Activated naive CD8-positive, alpha-beta T cell (primary cell): ENCODE results near the gene CEP85L.
A peak's percentile ranks its signal among the peaks of the same experiment; 100 is the strongest.

Experiments used
- H3K27ac Mint-ChIP-seq: one replicate; pipeline ENCODE4 v1.8.0; 2021; ENCODE audit warnings: mixed read lengths
- H3K27me3 Mint-ChIP-seq: one replicate; pipeline ENCODE4 v1.8.0; 2021; ENCODE audit warnings: mixed read lengths
- H3K36me3 Mint-ChIP-seq: one replicate; pipeline ENCODE4 v1.8.0; 2021; ENCODE audit warnings: mixed read lengths
- H3K4me1 Mint-ChIP-seq: one replicate; pipeline ENCODE4 v1.8.0; 2021; ENCODE audit warnings: low read depth, mixed read lengths
- H3K4me3 Mint-ChIP-seq: one replicate; pipeline ENCODE4 v1.8.0; 2021; ENCODE audit warnings: mild to moderate bottlenecking, mixed read lengths
- H3K9me3 Mint-ChIP-seq: one replicate; pipeline ENCODE4 v1.8.0; 2021; ENCODE audit warnings: low read depth, mixed read lengths

CEP85L gene

DNA sequence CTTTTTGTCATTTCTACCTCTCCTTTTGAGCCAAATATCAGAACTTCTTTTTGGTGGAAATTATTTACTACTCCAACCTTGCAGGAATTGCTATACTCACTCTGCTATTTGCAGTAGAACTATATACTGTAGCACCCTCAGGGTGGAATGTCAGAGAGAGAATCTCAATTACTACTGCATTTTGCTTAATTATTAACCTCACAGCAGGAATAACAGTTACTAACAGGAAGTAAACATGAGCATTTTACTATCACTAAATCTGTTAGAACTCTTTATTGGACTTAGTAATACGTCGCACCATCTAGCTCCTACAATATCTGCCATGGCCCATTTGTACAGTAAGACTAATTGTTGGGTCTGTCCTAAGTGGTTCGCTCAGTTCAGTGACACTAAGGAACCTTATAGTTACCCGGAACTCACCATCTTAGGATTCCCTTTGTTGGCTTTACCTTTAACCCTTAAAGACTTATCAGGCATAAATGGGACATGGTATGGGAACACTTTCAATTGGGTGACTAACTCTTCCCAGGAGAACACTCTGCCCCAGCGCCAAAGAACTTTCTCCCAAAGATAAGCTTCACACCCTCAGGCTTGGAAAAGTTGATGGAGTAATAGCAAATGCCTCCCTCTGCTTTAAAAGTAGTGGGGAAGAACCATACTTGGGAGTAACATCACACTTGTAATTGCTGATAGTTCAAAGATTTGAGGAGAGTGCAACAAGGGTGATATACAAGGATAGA lies 64.5 kb downstream of the CEP85L start:
- H3K36me3 Mint-ChIP-seq, result peaks cover 17% of the 10 kb centered on the region
- peak overlapping the region; percentile 55 for H3K27ac Mint-ChIP-seq

DNA sequence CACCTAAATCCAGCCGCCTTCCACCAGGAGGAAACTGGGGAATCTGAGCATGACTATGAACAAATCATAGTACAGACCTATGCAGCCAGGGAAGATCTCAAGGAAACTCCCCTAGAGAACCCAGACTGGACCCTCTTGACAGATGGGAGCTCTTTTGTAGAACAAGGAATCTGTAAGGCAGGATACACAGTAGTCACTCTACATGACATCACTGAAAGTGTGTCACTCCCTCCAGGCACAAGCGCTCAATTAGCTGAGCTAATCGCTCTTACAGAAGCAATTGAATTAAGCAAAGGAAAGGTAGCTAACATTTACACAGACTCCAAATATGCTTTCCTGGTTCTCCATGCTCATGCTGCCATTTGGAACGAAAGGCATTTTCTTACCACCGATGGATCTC lies 66.5 kb downstream of the CEP85L start:
- peak overlapping the region; percentile 76 for H3K27ac Mint-ChIP-seq
- peaks cover 19% of the 10 kb centered on the region for H3K36me3 Mint-ChIP-seq
- H3K4me3 Mint-ChIP-seq, result no peak overlapping the region
- peaks cover 13% of the 10 kb centered on the region for H3K9me3 Mint-ChIP-seq
- no peaks in the 10 kb centered on the region for H3K27me3 Mint-ChIP-seq
- peaks cover 43% of the 10 kb centered on the region for H3K4me1 Mint-ChIP-seq

More for the DNA sequence above, 64.5 kb downstream of the CEP85L start:
- H3K4me3 Mint-ChIP-seq, result no peak overlapping the region
- H3K9me3 Mint-ChIP-seq, result peaks cover 4% of the 10 kb centered on the region
- H3K27me3 Mint-ChIP-seq, result no peaks in the 10 kb centered on the region
- H3K4me1 Mint-ChIP-seq, result peaks cover 54% of the 10 kb centered on the region

GRCh38 chr6:118581489-118581959 lies 69.9 kb downstream of the CEP85L start:
- Mint-ChIP-seq H3K36me3 (peaks cover 42% of the 10 kb centered on the region), H3K27me3 (no peaks in the 10 kb centered on the region), H3K4me1 (peaks cover 16% of the 10 kb centered on the region), H3K9me3 (peaks cover 19% of the 10 kb centered on the region), H3K4me3 (no peak overlapping the region), H3K27ac (peak overlapping the region; percentile 76)

GRCh38 chr6:118580585-118581419 lies 70.6 kb downstream of the CEP85L start:
- Mint-ChIP-seq H3K27me3 (no peaks in the 10 kb centered on the region), H3K36me3 (peaks cover 47% of the 10 kb centered on the region), H3K4me3 (no peak overlapping the region), H3K27ac (peak overlapping the region; percentile 78), H3K9me3 (peaks cover 19% of the 10 kb centered on the region), H3K4me1 (peaks cover 9% of the 10 kb centered on the region)

DNA sequence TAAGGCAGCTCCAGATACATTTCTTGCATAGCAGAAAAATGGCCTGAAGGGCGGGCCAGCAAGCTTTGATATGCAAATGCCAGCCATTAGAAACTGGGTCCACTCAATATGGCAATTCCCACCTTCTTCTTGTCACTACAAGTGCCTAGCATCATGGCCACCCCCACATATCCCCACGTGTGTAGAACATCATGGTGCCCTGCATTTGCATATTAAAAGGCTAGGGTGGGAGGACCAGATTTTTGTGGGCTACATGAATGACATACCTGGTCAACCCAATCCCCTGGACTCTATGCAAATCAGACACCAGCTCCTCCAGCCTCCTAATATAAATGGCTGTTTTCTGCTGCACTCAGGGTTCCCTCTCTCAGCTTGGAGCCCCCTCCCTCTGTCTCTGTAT lies 71.6 kb downstream of the CEP85L start:
- peaks cover 56% of the 10 kb centered on the region for H3K36me3 Mint-ChIP-seq

GRCh38 chr6:118578617-118579016 lies 72.8 kb downstream of the CEP85L start:
- no peaks in the 10 kb centered on the region for H3K27me3 Mint-ChIP-seq
- peaks cover 66% of the 10 kb centered on the region for H3K36me3 Mint-ChIP-seq
- H3K4me3 Mint-ChIP-seq, result no peak overlapping the region
- no peak overlapping the region for H3K27ac Mint-ChIP-seq
- peaks cover 25% of the 10 kb centered on the region for H3K9me3 Mint-ChIP-seq
- H3K4me1 Mint-ChIP-seq, result peaks cover 3% of the 10 kb centered on the region

More for the DNA sequence above, 71.6 kb downstream of the CEP85L start:
- Mint-ChIP-seq H3K27ac (no peak overlapping the region), H3K4me3 (no peak overlapping the region), H3K4me1 (peaks cover 5% of the 10 kb centered on the region), H3K27me3 (no peaks in the 10 kb centered on the region), H3K9me3 (peaks cover 19% of the 10 kb centered on the region)

GRCh38 chr6:118577972-118578371 lies 73.4 kb downstream of the CEP85L start:
- Mint-ChIP-seq H3K36me3 (peaks cover 66% of the 10 kb centered on the region), H3K27ac (no peak overlapping the region)

DNA sequence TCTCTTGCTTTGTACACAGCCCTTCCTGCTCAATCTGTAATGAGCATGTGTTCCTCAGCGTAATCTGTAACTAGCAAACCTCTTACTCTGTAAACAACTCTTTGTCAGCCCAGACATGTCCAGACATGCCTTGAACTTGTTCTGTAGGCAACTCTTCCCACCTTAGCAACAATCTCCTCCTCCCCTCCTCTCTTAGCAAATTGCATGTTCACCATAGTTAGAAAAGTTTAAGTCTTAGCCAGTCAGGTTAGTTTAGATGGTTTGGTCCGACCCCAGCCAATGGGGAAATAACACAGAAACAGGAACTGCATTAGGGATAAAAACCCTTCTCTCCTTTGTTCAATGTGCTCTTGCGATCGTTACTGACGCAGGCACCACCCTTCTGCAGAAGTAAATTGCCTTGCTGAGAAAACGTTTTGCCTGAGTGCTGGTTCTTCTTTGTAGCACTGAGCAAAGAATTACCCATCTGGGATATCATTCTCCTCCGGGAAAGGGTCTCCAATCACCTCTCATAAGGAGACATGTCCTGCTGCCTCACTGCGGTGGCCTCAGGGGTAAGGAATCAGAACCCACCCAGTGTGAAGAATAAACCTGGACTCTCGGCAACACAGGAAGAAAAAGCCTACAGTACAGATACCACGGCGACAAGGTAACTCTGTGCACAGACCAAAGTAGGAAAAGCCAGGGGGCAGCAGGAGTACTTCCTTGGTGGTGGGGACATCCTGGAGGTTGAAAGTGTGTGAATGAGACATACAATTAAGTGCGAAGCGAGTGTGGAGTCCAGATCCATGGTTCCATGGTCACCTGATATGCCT lies 77.1 kb downstream of the CEP85L start:
- H3K36me3 Mint-ChIP-seq, result peaks cover 53% of the 10 kb centered on the region
- peak overlapping the region; percentile 56 for H3K27ac Mint-ChIP-seq
- H3K9me3 Mint-ChIP-seq, result peaks cover 10% of the 10 kb centered on the region
- no peaks in the 10 kb centered on the region for H3K27me3 Mint-ChIP-seq
- H3K4me3 Mint-ChIP-seq, result no peak overlapping the region
- H3K4me1 Mint-ChIP-seq, result peaks cover 19% of the 10 kb centered on the region

More at GRCh38 chr6:118577972-118578371, 73.4 kb downstream of the CEP85L start:
- Mint-ChIP-seq H3K4me1 (peaks cover 3% of the 10 kb centered on the region), H3K27me3 (no peaks in the 10 kb centered on the region), H3K4me3 (peak overlapping the region; percentile 18), H3K9me3 (peaks cover 25% of the 10 kb centered on the region)

DNA sequence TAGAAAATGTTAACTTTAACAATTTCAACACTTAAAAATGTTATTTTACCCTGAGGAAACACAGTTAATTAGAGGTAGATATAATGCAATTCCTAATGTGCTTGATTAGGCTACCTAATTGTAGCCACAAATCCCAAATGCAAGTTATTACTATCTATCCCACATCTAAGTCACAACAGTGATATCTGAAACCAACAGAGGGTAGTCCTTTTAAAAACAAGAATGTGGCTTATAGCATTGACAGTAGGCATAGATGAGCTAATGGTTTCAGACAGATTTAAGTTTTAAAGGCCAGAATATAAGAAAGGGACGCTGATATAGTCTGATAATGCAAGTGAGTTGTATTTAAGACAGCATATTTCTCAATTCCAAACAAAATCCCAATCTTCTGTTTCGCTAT lies 80.3 kb downstream of the CEP85L start:
- no peak overlapping the region for H3K27ac Mint-ChIP-seq
- no peaks in the 10 kb centered on the region for H3K27me3 Mint-ChIP-seq
- peaks cover 6% of the 10 kb centered on the region for H3K9me3 Mint-ChIP-seq

DNA sequence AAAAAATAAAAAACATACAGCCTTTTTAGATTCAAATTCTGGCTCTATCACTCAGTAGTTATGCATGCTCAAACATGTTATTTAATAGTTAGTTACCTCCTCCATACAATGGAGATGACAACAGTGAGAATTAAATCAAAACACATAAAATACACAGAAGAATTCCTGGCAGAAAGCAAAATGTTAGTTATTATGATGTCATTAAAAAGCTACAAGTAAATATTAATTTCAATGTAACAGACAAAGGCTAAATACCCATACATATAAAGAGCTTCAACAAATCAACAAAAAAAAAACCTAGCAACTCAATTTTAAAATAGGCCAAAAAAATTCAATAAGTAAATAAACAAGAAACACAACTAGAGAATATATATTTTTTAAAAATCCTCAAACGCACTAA lies 81.9 kb downstream of the CEP85L start:
- no peak overlapping the region for H3K27ac Mint-ChIP-seq
- H3K36me3 Mint-ChIP-seq, result peaks cover 14% of the 10 kb centered on the region
- H3K9me3 Mint-ChIP-seq, result peaks cover 6% of the 10 kb centered on the region
- no peaks in the 10 kb centered on the region for H3K27me3 Mint-ChIP-seq
- no peak overlapping the region for H3K4me3 Mint-ChIP-seq
- H3K4me1 Mint-ChIP-seq, result peaks cover 47% of the 10 kb centered on the region

More for the DNA sequence above, 80.3 kb downstream of the CEP85L start:
- Mint-ChIP-seq H3K36me3 (peaks cover 28% of the 10 kb centered on the region), H3K4me1 (peaks cover 34% of the 10 kb centered on the region), H3K4me3 (no peak overlapping the region)

DNA sequence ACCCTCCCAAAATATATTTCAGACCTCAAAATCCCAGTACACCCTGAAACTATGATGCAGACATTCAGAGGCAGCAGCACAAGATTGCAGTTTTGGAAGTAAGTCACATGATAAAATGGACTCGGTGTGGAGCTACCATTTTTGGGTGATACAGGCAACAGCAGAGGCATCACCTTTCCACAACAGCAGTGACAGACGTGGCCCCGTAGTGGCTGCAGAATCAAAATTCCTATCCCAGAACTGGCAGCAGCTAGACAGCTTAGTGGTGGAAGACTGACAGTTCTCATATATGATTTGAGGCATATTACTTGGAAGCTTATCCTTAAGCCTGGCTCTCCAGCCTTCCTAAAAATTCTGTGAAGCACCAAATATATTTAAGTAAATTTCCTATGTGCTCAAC lies 83.4 kb downstream of the CEP85L start:
- H3K9me3 Mint-ChIP-seq, result no peaks in the 10 kb centered on the region
- H3K36me3 Mint-ChIP-seq, result peaks cover 4% of the 10 kb centered on the region
- H3K27me3 Mint-ChIP-seq, result no peaks in the 10 kb centered on the region
- no peak overlapping the region for H3K27ac Mint-ChIP-seq
- H3K4me3 Mint-ChIP-seq, result no peak overlapping the region
- peaks cover 49% of the 10 kb centered on the region for H3K4me1 Mint-ChIP-seq

DNA sequence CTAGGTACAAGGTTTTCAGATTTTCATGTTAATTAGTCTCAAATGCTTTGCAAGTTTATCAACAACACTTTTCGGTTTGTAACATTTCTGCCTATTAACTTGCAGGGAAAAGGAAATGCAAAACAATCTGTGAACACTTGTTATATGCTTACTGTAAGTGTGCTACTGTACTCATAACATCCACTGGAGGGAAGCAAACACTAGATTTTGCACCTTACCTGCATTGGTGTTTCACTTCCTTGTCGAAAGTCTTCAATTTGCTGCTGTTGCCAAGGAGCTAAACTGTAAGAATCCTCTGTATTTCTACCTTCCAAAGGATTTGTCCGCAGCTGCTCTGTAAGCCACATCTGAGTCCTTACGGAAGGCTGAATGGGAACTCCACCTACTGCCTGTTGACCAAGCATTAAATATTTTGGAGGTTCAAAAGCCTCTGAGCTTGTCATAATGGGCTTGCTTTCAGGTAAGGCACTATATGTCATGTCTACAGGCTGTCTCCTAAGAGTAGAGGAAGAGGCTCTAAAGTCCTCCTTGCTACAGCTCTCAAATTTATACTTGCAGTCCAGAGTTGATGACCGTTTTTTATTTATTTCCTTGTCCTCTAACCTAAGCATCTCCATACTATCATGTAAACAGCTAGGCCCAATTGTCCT lies 86.0 kb downstream of the CEP85L start:
- peaks cover 2% of the 10 kb centered on the region for H3K36me3 Mint-ChIP-seq
- H3K9me3 Mint-ChIP-seq, result no peaks in the 10 kb centered on the region
- H3K27ac Mint-ChIP-seq, result peak overlapping the region; percentile 46
- H3K27me3 Mint-ChIP-seq, result no peaks in the 10 kb centered on the region
- no peak overlapping the region for H3K4me3 Mint-ChIP-seq
- H3K4me1 Mint-ChIP-seq, result peaks cover 52% of the 10 kb centered on the region

DNA sequence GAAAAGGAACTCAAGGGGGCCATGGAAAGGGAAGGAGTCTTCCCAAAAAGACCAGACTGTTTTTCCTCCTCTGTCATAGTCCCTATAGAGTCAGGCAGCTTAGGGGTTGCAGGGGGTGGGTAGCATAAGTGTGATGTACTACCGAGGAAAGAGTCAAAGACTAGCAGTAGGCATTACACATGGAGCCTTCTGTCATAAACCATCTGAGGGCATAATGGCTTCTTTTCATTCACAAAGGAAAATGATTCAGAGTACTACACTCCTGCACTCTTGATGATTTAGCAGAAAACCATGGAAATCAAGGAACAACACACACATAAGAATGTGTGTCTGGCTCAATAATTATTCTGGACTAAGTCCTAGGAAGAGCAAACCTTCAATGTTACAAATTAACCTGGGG lies 88.4 kb downstream of the CEP85L start:
- Mint-ChIP-seq H3K4me1 (peaks cover 58% of the 10 kb centered on the region), H3K27ac (peak overlapping the region; percentile 28), H3K36me3 (peaks cover 4% of the 10 kb centered on the region), H3K9me3 (no peaks in the 10 kb centered on the region), H3K4me3 (no peak overlapping the region), H3K27me3 (no peaks in the 10 kb centered on the region)

DNA sequence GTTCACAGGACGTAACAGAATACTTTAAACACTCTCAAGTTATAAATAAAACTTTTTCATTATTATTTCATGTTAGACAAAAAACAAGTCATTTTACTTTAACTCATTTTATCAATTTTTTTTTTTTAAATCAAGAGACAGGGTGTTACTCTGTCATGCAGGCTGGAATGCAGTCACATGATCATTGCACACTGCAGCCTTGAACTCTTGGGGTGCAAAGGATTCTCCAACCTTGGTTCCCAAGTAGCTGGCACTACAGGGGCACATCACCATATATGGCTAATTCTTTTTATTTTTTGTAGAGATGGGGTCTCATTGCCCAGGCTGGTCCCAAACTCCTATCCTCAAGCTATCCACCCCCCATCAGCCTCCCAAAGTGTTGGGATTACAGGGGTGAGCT lies 89.1 kb downstream of the CEP85L start:
- Mint-ChIP-seq H3K27ac (peak overlapping the region; percentile 46), H3K36me3 (peaks cover 4% of the 10 kb centered on the region), H3K27me3 (no peaks in the 10 kb centered on the region), H3K9me3 (no peaks in the 10 kb centered on the region), H3K4me3 (no peak overlapping the region), H3K4me1 (peaks cover 58% of the 10 kb centered on the region)
